Ishikawa (cell line): Measurements from ENCODE around the gene SRXN1.

ENCODE experiments used
- CEBPB ChIP-seq: IDR thresholded peaks from 2 replicates; pipeline ENCODE4 v1.6.1; 2012
- CREB1 ChIP-seq: IDR thresholded peaks from 2 replicates; pipeline ENCODE4 v1.6.1; 2012; ENCODE audit warnings: low read depth
- EGR1 ChIP-seq: IDR thresholded peaks from 2 replicates; pipeline ENCODE4 v1.6.1; 2012
- EP300 ChIP-seq: IDR thresholded peaks from 2 replicates; pipeline ENCODE4 v1.6.1; 2012; ENCODE audit warnings: borderline replicate concordance
- NFIC ChIP-seq: IDR thresholded peaks from 2 replicates; pipeline ENCODE4 v1.6.1; 2012
- RAD21 ChIP-seq: IDR thresholded peaks from 2 replicates; pipeline ENCODE4 v1.6.1; 2012; ENCODE audit warnings: low read depth
- TAF1 ChIP-seq: IDR thresholded peaks from 2 replicates; pipeline ENCODE4 v1.6.1; 2012; ENCODE audit warnings: low read depth, mild to moderate bottlenecking
- TEAD4 ChIP-seq: IDR thresholded peaks from 2 replicates; pipeline ENCODE4 v1.6.1; 2012
- TF ChIP-seq, protein P1 (sequence below): IDR thresholded peaks from 2 replicates; pipeline ENCODE4 v1.6.1; 2012

DNA sequence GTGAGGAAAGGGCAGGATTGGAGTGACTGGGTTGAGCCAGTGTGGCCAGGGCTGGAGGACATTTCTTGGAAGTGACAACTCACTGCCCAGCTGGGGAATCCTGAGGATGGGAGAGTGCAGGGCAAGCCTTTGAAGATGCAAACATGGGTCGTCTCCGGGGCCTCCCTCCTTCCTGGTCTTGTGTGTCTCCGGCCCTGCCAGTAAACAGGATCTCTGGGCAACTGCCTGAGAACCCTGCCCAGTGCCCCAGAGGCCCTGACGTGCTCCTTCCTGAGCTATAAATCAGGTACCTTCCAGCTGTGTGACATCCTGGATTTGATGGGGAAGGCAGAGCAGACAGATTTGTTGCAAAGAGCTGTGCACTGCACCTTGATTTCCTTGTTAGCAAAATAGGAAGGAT is 30.0 kb downstream of the SRXN1 start:
- TF ChIP-seq RAD21, result no peak
- TF ChIP-seq, protein P1, sequence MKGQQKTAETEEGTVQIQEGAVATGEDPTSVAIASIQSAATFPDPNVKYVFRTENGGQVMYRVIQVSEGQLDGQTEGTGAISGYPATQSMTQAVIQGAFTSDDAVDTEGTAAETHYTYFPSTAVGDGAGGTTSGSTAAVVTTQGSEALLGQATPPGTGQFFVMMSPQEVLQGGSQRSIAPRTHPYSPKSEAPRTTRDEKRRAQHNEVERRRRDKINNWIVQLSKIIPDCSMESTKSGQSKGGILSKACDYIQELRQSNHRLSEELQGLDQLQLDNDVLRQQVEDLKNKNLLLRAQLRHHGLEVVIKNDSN, result no peak
- no peak for TF ChIP-seq CREB1
- TF ChIP-seq CEBPB, result no peak
- TF ChIP-seq NFIC, result no peak
- no peak for TF ChIP-seq EGR1
- TF ChIP-seq EP300, result no peak
- no peak for TF ChIP-seq TEAD4
- TF ChIP-seq TAF1, result no peak
